Lung microvascular endothelial cell (primary cell): Measurements from ENCODE around the gene HOXA5. TPM values are rescaled to one million over a fixed set of nuclear protein-coding genes. Genes with fewer than 3 reads are reported as not detected.

Source experiments
- DNase-seq, 2 donors: peaks; one replicate each; pipeline versions ENCODE4 v3.0.0 to v3.0.0-alpha.2; 2010; ENCODE audit warnings: low read depth in 2 of 2
- total RNA-seq: library from RNA; depleted of rRNA; stranded (reverse); fragments of >200 nt; gene quantifications from 2 replicates; pipeline ENCODE4 v1.2.1, GENCODE V29; 2014

Gene HOXA5
- total RNA-seq, 1 donor from 2014 or later = 5.8 TPM

- DNase-seq = peak in 1 of 2 donors; percentile 15
Observed at GRCh38 chr7:27119412-27119911, 24.0 kb downstream of the HOXA5 start.

- peak; percentile 27 to 57 for DNase-seq
Observed at GRCh38 chr7:27118580-27118979, 24.9 kb downstream of the HOXA5 start.

- DNase-seq = peak; percentile 90
Observed at GRCh38 chr7:27117887-27118491, 25.5 kb downstream of the HOXA5 start.

GRCh38 chr7:27116962-27117886, 26.3 kb downstream of the HOXA5 start:
- DNase-seq = peak in 1 of 2 donors; percentile 48

- DNase-seq = peak in 1 of 2 donors; percentile 49
Observed at GRCh38 chr7:27116031-27116961, 27.2 kb downstream of the HOXA5 start.

GRCh38 chr7:27115221-27116026, 28.1 kb downstream of the HOXA5 start:
- peak in 1 of 2 donors; percentile 62 for DNase-seq

- no peak for DNase-seq
Observed at GRCh38 chr7:27114881-27115220, 28.6 kb downstream of the HOXA5 start.

GRCh38 chr7:27113991-27114769, 29.3 kb downstream of the HOXA5 start:
- peak; percentile 67 to 82 for DNase-seq

- peak; percentile 77 to 97 for DNase-seq
Observed at GRCh38 chr7:27112955-27113949, 30.2 kb downstream of the HOXA5 start.

GRCh38 chr7:27112361-27112760, 31.1 kb downstream of the HOXA5 start:
- peak; percentile 42 to 81 for DNase-seq

- peak; percentile 30 to 64 for DNase-seq
Observed at GRCh38 chr7:27111751-27112277, 31.7 kb downstream of the HOXA5 start.

- peak; percentile 79 to 92 for DNase-seq
Observed at GRCh38 chr7:27111042-27111750, 32.3 kb downstream of the HOXA5 start.

GRCh38 chr7:27110186-27111031, 33.1 kb downstream of the HOXA5 start:
- peak; percentile 25 to 27 for DNase-seq

- DNase-seq = no peak
Observed at GRCh38 chr7:27109466-27110185, 33.9 kb downstream of the HOXA5 start.

- DNase-seq = peak; percentile 82 to 90
Observed at GRCh38 chr7:27108390-27109127, 34.9 kb downstream of the HOXA5 start.
